K562 (cell line): ENCODE results near the gene POU2F1. TPM values are rescaled to one million over a fixed set of nuclear protein-coding genes. Genes with fewer than 3 reads are reported as not detected.

Experiments used
- ARID1B ChIP-seq: fragments of 450-650 bp; IDR thresholded peaks from 2 replicates; pipeline ENCODE4 v1.6.1; 2016; ENCODE audit warnings: antibody characterized with exemption, mild to moderate bottlenecking, inconsistent platforms
- CBX8 ChIP-seq: fragments of 200-600 bp; sonication (generic); IDR thresholded peaks from 2 replicates; pipeline ENCODE4 v1.6.1; 2012; ENCODE audit warnings: borderline replicate concordance, mixed run types, low read depth, mild to moderate bottlenecking, moderate library complexity, mixed read lengths, low read length, control low read depth, inconsistent platforms; ENCODE audit not compliant: poor library complexity, severe bottlenecking; ENCODE audit errors: extremely low read depth
- DLX4 ChIP-seq: fragments of 250-450 bp; sonication (Bioruptor Pico); IDR thresholded peaks from 2 replicates; pipeline ENCODE4 v1.6.1; 2021; ENCODE audit warnings: mild to moderate bottlenecking
- ELF1 ChIP-seq: fragments of 200-800 bp; sonication (Bioruptor generic); IDR thresholded peaks from 2 replicates; pipeline ENCODE4 v1.6.1; 2016; ENCODE audit warnings: missing genetic modification characterization, missing compliant biosample characterization
- ERF ChIP-seq: fragments of 450-650 bp; formaldehyde crosslinking; IDR thresholded peaks from 2 replicates; pipeline ENCODE4 v1.4.0; 2020; ENCODE audit warnings: mild to moderate bottlenecking, mixed read lengths
- ESRRA ChIP-seq: fragments of 450-650 bp; IDR thresholded peaks from 2 replicates; pipeline ENCODE4 v1.6.1; 2014; ENCODE audit warnings: low read depth, mild to moderate bottlenecking, moderate library complexity, borderline replicate concordance
- FOSL1 ChIP-seq: fragments of 200-800 bp; sonication (Bioruptor generic); conservative IDR thresholded peaks from 2 replicates; pipeline ENCODE4 v1.6.1; 2016; ENCODE audit warnings: missing genetic modification characterization, missing compliant biosample characterization
- FOXO4 ChIP-seq: fragments of 450-650 bp; formaldehyde crosslinking; IDR thresholded peaks from 2 replicates; pipeline ENCODE4 v1.4.0; 2020; ENCODE audit warnings: mild to moderate bottlenecking, moderate library complexity
- HDGF ChIP-seq: fragments of 450-650 bp; IDR thresholded peaks from 2 replicates; pipeline ENCODE4 v1.6.1; 2016
- HNRNPLL ChIP-seq: fragments of 200-400 bp; formaldehyde crosslinking; IDR thresholded peaks from 2 replicates; pipeline ENCODE4 v1.6.1; 2017; ENCODE audit warnings: low read length, low read depth, mild to moderate bottlenecking; ENCODE audit not compliant: poor library complexity, severe bottlenecking
- ILK ChIP-seq: fragments of 450-650 bp; IDR thresholded peaks from 2 replicates; pipeline ENCODE4 v1.6.1; 2016; ENCODE audit warnings: missing genetic modification characterization, low read depth, mild to moderate bottlenecking, missing compliant biosample characterization, moderate library complexity, borderline replicate concordance
- KDM1A ChIP-seq, 2 experiments: fragments of 450-650 bp; IDR thresholded peaks; 2 replicates each; pipeline ENCODE4 v1.6.1; 2016; ENCODE audit warnings: mild to moderate bottlenecking in 2 of 2
- KDM4B ChIP-seq, 2 experiments: fragments of 450-650 bp in 1 of 2; sonication (generic) in 1 of 2; IDR thresholded peaks; 2 replicates each; pipeline ENCODE4 v1.6.1; 2016 to 2017; ENCODE audit warnings: borderline replicate concordance in 2 of 2, antibody characterized with exemption in 1 of 2, low read depth in 1 of 2, mild to moderate bottlenecking in 1 of 2
- MAFF ChIP-seq: IDR thresholded peaks from 2 replicates; pipeline ENCODE4 v1.6.1; 2012; ENCODE audit warnings: low read length, improper control_type of control experiment
- MECOM ChIP-seq: fragments of 250-450 bp; sonication (Bioruptor Pico); IDR thresholded peaks from 2 replicates; pipeline ENCODE4 v1.8.0; 2022; ENCODE audit warnings: inconsistent platforms
- RFX1 ChIP-seq: fragments of 450-650 bp; IDR thresholded peaks from 2 replicates; pipeline ENCODE4 v1.6.1; 2016; ENCODE audit warnings: mild to moderate bottlenecking, moderate library complexity
- TEAD4 ChIP-seq, 2 experiments: sonication (generic) in 1 of 2; formaldehyde crosslinking in 1 of 2; IDR thresholded peaks; 2 replicates each; pipeline versions ENCODE4 v1.6.1 to v1.8.0; 2012 to 2022; ENCODE audit warnings: borderline replicate concordance in 1 of 2, inconsistent platforms in 1 of 2, low read length in 1 of 2, mild to moderate bottlenecking in 1 of 2, missing genetic modification reagents in 1 of 2
- ZHX1 ChIP-seq: fragments of 150-350 bp; conservative IDR thresholded peaks from 2 replicates; pipeline ENCODE4 v1.6.1; 2014; ENCODE audit warnings: low read length
- polyA plus RNA-seq, 8 experiments: library from polyadenylated mRNA; depleted of rRNA in 4 of 8; stranded (reverse) in 5 of 8; unstranded in 3 of 8; fragments of >200 nt; fragmentation: Nextera tagmentation in 2 of 8; fragmentation: Illumina TruSeq in 1 of 8; extraction: Ambion mirVana in 2 of 8; extraction: Trizol in 1 of 8; gene quantifications; 2 replicates each; pipeline versions ENCODE4 v1.2.1 to v1.2.3, GENCODE V29; 2011 to 2014; ENCODE audit warnings: inconsistent platforms in 1 of 8, missing spikeins in 1 of 8
- total RNA-seq, 7 experiments: library from RNA; depleted of rRNA in 6 of 7; stranded (reverse); fragments of >200 nt in 6 of 7; fragmentation: Illumina TruSeq in 2 of 7; extraction: Trizol in 2 of 7; gene quantifications; 2 replicates each; pipeline versions ENCODE4 v1.2.1 to v1.2.3, GENCODE V29; 2011 to 2021; ENCODE audit warnings: low replicate concordance in 1 of 7

Gene POU2F1
- total and polyA plus RNA-seq, 9 of the 15 experiments (the other 6 are each of a cell fraction or from before 2014, with no cell fraction given) = 2.6 to 22.3 (median 8.8) TPM

GRCh38 chr1:167420510-167420909 is 199.8 kb downstream of the POU2F1 start (continued):
- peak; percentile 34; the same call in 1 of the 2 replicates for TF ChIP-seq FOSL1 (tag)
- TF ChIP-seq ARID1B = peak; percentile 39
- TF ChIP-seq FOXO4 (CRISPR knock-in tag) = no peak
- TF ChIP-seq RFX1 = no peak
- TF ChIP-seq ZHX1 = no peak
- no peak for TF ChIP-seq CBX8
- TF ChIP-seq DLX4 (CRISPR knock-in tag) = no peak
- TF ChIP-seq TEAD4 (IDR thresholded peaks at IDR 0.05; ENCODE audit: low read length) = no peak
- TF ChIP-seq TEAD4 (CRISPR knock-in tag; IDR thresholded peaks at IDR 0.05; ENCODE audit: borderline replicate concordance) = no peak
- TF ChIP-seq ERF (CRISPR knock-in tag) = no peak
- no peak for TF ChIP-seq MECOM (CRISPR knock-in tag)
- no peak for TF ChIP-seq KDM1A (IDR thresholded peaks at IDR 0.05)
- no peak for TF ChIP-seq HDGF
- peak; percentile 83 for TF ChIP-seq MAFF
- TF ChIP-seq ILK (tag) = no peak
- no peak for TF ChIP-seq KDM4B (IDR thresholded peaks at IDR 0.05; ENCODE audit: borderline replicate concordance in 2 of 2, low read depth in 1 of 2)
- TF ChIP-seq ESRRA = no peak
- TF ChIP-seq HNRNPLL = no peak
- TF ChIP-seq ELF1 (tag) = no peak
